GM21619 (cell line): ENCODE results near the gene SLC38A9.
"Not testable (repeated sequence)": the region's sequence is repeated elsewhere in the genome, so short reads cannot be mapped to it uniquely, and the experiment has no call there.

Source experiments
- ATAC-seq: cut with Tn5 transposase; IDR thresholded peaks from one replicate; pipeline ENCODE4 v1.9.1; 2021; ENCODE audit not compliant: unreplicated experiment

Gene SLC38A9

GRCh38 chr5:55618318-55618717 lies 93.8 kb downstream of the SLC38A9 start:
- no peak for ATAC-seq

GRCh38 chr5:55613112-55613868 lies 98.8 kb downstream of the SLC38A9 start:
- ATAC-seq: no peak

GRCh38 chr5:55610542-55610941 lies 101.6 kb downstream of the SLC38A9 start:
- ATAC-seq: no peak

GRCh38 chr5:55609413-55609812 lies 102.7 kb downstream of the SLC38A9 start:
- no peak for ATAC-seq

- no peak for ATAC-seq
Measured at GRCh38 chr5:55608595-55609349, 103.4 kb downstream of the SLC38A9 start.

GRCh38 chr5:55607309-55607708 lies 104.8 kb downstream of the SLC38A9 start:
- ATAC-seq: not testable (repeated sequence)

- ATAC-seq: no peak
Measured at GRCh38 chr5:55604611-55605067, 107.5 kb downstream of the SLC38A9 start.

GRCh38 chr5:55603922-55604321 lies 108.2 kb downstream of the SLC38A9 start:
- ATAC-seq: no peak

- ATAC-seq: no peak
Measured at GRCh38 chr5:55601628-55602027, 110.5 kb downstream of the SLC38A9 start.

GRCh38 chr5:55601204-55601618 lies 110.9 kb downstream of the SLC38A9 start:
- ATAC-seq: no peak

GRCh38 chr5:55600497-55601203 lies 111.5 kb downstream of the SLC38A9 start:
- no peak for ATAC-seq

GRCh38 chr5:55600086-55600485 lies 112.0 kb downstream of the SLC38A9 start:
- ATAC-seq: no peak

GRCh38 chr5:55599148-55600050 lies 112.7 kb downstream of the SLC38A9 start:
- no peak for ATAC-seq

- no peak for ATAC-seq
Measured at GRCh38 chr5:55597014-55597981, 114.8 kb downstream of the SLC38A9 start.

- no peak for ATAC-seq
Measured at GRCh38 chr5:55594671-55595070, 117.5 kb downstream of the SLC38A9 start.

- no peak for ATAC-seq
Measured at GRCh38 chr5:55593115-55593472, 119.0 kb downstream of the SLC38A9 start.

- no peak for ATAC-seq
Measured at GRCh38 chr5:55592388-55593114, 119.6 kb downstream of the SLC38A9 start.

GRCh38 chr5:55591686-55592085 lies 120.4 kb downstream of the SLC38A9 start:
- ATAC-seq: no peak

GRCh38 chr5:55585206-55585610 lies 126.9 kb downstream of the SLC38A9 start:
- ATAC-seq: no peak
